Nucleus accumbens (tissue), 56 donors: Measurements from ENCODE around the gene XRCC2.
"Not testable (repeated sequence)": the region's sequence is repeated elsewhere in the genome, so short reads cannot be mapped to it uniquely, and the experiment has no call there.

ENCODE experiments used
- DNase-seq, 56 donors: peaks; one replicate each; lab custom pipeline; 2025; lab: John Stamatoyannopoulos, UW

XRCC2 gene

GRCh38 chr7:152666078-152666477 is 9.9 kb downstream of the XRCC2 start:
- no peak for DNase-seq

- no peak for DNase-seq
These were observed 11.3 kb downstream of the XRCC2 start for GRCh38 chr7:152664636-152665035.

GRCh38 chr7:152663931-152664330 is 12.0 kb downstream of the XRCC2 start:
- DNase-seq, result no peak

GRCh38 chr7:152663148-152663740 is 12.7 kb downstream of the XRCC2 start:
- no peak for DNase-seq

- DNase-seq, result no peak
These were observed 14.5 kb downstream of the XRCC2 start for GRCh38 chr7:152661479-152661878.

GRCh38 chr7:152660021-152660420 is 15.9 kb downstream of the XRCC2 start:
- DNase-seq, result no peak

- DNase-seq, result no peak
These were observed 21.0 kb downstream of the XRCC2 start for GRCh38 chr7:152654971-152655370.

- no peak for DNase-seq
These were observed 26.7 kb downstream of the XRCC2 start for GRCh38 chr7:152649220-152649619.

GRCh38 chr7:152647009-152647408 is 28.9 kb downstream of the XRCC2 start:
- no peak for DNase-seq

GRCh38 chr7:152646579-152646978 is 29.4 kb downstream of the XRCC2 start:
- not testable (repeated sequence) for DNase-seq

- no peak for DNase-seq
These were observed 31.9 kb downstream of the XRCC2 start for GRCh38 chr7:152643979-152644559.

- DNase-seq, result no peak
These were observed 34.6 kb downstream of the XRCC2 start for GRCh38 chr7:152641384-152641783.

- no peak for DNase-seq
These were observed 35.1 kb downstream of the XRCC2 start for GRCh38 chr7:152640829-152641228.

GRCh38 chr7:152637920-152638580 is 37.9 kb downstream of the XRCC2 start:
- DNase-seq, result no peak

- DNase-seq, result no peak
These were observed 38.8 kb downstream of the XRCC2 start for GRCh38 chr7:152637161-152637560.

GRCh38 chr7:152636441-152636840 is 39.5 kb downstream of the XRCC2 start:
- DNase-seq, result no peak

- no peak for DNase-seq
These were observed 42.4 kb downstream of the XRCC2 start for GRCh38 chr7:152633504-152633903.

- DNase-seq, result no peak
These were observed 42.9 kb downstream of the XRCC2 start for GRCh38 chr7:152633072-152633471.

GRCh38 chr7:152628772-152629171 is 47.2 kb downstream of the XRCC2 start:
- DNase-seq, result not testable (repeated sequence)

GRCh38 chr7:152624228-152624627 is 51.7 kb downstream of the XRCC2 start:
- DNase-seq, result no peak

- DNase-seq, result no peak
These were observed 54.5 kb downstream of the XRCC2 start for GRCh38 chr7:152621426-152621825.
